T-cell (primary cell): ENCODE measurements around the gene YKT6. TPM values are rescaled to one million over a fixed set of nuclear protein-coding genes. Genes with fewer than 3 reads are reported as not detected.

Experiments
- ATAC-seq, 4 experiments: fragments of 200-7000 bp in 3 of 4; fragments of 150-1000 bp in 1 of 4; cut with Tn5 transposase; replicated peaks in 1 of 4; 1 replicate in 3 of 4; 2 replicates in 1 of 4; pipeline ENCODE4 v1.10.0; 2021; ENCODE audit warnings: moderate library complexity in 3 of 4, mild to moderate bottlenecking in 2 of 4, moderate number of reproducible peaks in 1 of 4
- CTCF ChIA-PET, 2 donors: fragments of 300-600 bp; sonication (Branson Sonifier 250); formaldehyde crosslinking; loops; one replicate each; lab custom pipeline; 2022; ENCODE audit warnings: antibody characterized with exemption in 2 of 2; lab: Charles Lee
- POLR2A ChIA-PET, 2 donors: fragments of 300-600 bp; sonication (Branson Sonifier 250); formaldehyde crosslinking; loops; one replicate each; lab custom pipeline; 2022; ENCODE audit warnings: antibody characterized with exemption in 2 of 2; lab: Charles Lee
- DNase-seq, 35 experiments: peaks; one replicate each; pipeline versions ENCODE4 v3.0.0 to v3.0.0-alpha.2; 2013 to 2023
- H3K27ac ChIP-seq: one replicate; pipeline ENCODE4 v1.5.1; 2013; ENCODE audit warnings: low read length
- H3K27me3 ChIP-seq, 2 experiments: replicated peaks in 1 of 2; 1 replicate in 1 of 2; 2 replicates in 1 of 2; pipeline versions ENCODE4 v1.6.1 to v1.7.0; 2013; ENCODE audit warnings: low read length in 1 of 2, mixed read lengths in 1 of 2; ENCODE audit not compliant: control insufficient read depth in 2 of 2, insufficient read depth in 2 of 2; ENCODE audit errors: extremely low read depth in 1 of 2
- H3K36me3 ChIP-seq, 2 donors: 1 replicate in 1 of 2; 2 replicates in 1 of 2; pipeline versions ENCODE4 v1.6.1 to v1.7.0; 2013; ENCODE audit warnings: low read length in 1 of 2; ENCODE audit not compliant: control insufficient read depth in 2 of 2, insufficient read depth in 1 of 2; ENCODE audit errors: extremely low read depth in 1 of 2
- H3K4me1 ChIP-seq, 2 experiments: 1 replicate in 1 of 2; 2 replicates in 1 of 2; pipeline versions ENCODE4 v1.6.1 to v1.7.0; 2013; ENCODE audit warnings: low read length in 2 of 2, mixed read lengths in 1 of 2; ENCODE audit not compliant: insufficient read depth in 2 of 2, control insufficient read depth in 1 of 2; ENCODE audit errors: extremely low read depth in 1 of 2
- H3K4me3 ChIP-seq, 2 donors: 1 replicate in 1 of 2; 2 replicates in 1 of 2; pipeline versions ENCODE4 v1.5.1 to v1.7.0; 2013; ENCODE audit warnings: mild to moderate bottlenecking in 2 of 2, low read length in 1 of 2, moderate library complexity in 1 of 2; ENCODE audit not compliant: control insufficient read depth in 1 of 2; ENCODE audit errors: extremely low read depth in 1 of 2
- H3K9me3 ChIP-seq: 2 replicates; pipeline ENCODE4 v1.7.0; 2013
- H3K27ac Mint-ChIP-seq, 2 donors: one replicate each; pipeline ENCODE4 v1.8.0; 2020 to 2021; ENCODE audit warnings: mild to moderate bottlenecking in 2 of 2, mixed read lengths in 2 of 2
- H3K27me3 Mint-ChIP-seq, 2 donors: one replicate each; pipeline ENCODE4 v1.8.0; 2021 to 2022; ENCODE audit warnings: mixed read lengths in 2 of 2
- H3K36me3 Mint-ChIP-seq: one replicate; pipeline ENCODE4 v1.8.0; 2021; ENCODE audit warnings: mixed read lengths
- H3K4me1 Mint-ChIP-seq, 3 donors: one replicate each; pipeline ENCODE4 v1.8.0; 2020 to 2022; ENCODE audit warnings: mixed read lengths in 3 of 3, mild to moderate bottlenecking in 1 of 3
- H3K4me3 Mint-ChIP-seq, 3 donors: one replicate each; pipeline ENCODE4 v1.8.0; 2020 to 2022; ENCODE audit warnings: mild to moderate bottlenecking in 3 of 3, mixed read lengths in 3 of 3, moderate library complexity in 3 of 3
- H3K9me3 Mint-ChIP-seq, 3 donors: one replicate each; pipeline ENCODE4 v1.8.0; 2020 to 2022; ENCODE audit warnings: mixed read lengths in 3 of 3
- WGBS: methylation state at CpG from one replicate; pipeline ENCODE4 v1.1.5; 2013; ENCODE audit warnings: missing lambda C conversion rate; ENCODE audit not compliant: insufficient coverage; 5-methylcytosine and 5-hydroxymethylcytosine counted together
- total RNA-seq, 35 experiments: library from RNA in 6 of 35; stranded (reverse) in 6 of 35; fragments of 120-200 nt in 1 of 35; gene quantifications; one replicate each; pipeline versions ENCODE4 v1.2.1 to v1.2.4 and lab custom pipeline; 2013 to 2026

YKT6 gene
- total RNA-seq, 5 donors from 2014 or later (not counting 1 experiment from before 2014, with no cell fraction given) = 55.1 to 74.3 (median 60.2) TPM

- 80% methylated on average over 5 of the region's 7 CpGs for WGBS
- no peak overlapping the region for H3K4me3 Mint-ChIP-seq
- H3K27ac ChIP-seq = no peak overlapping the region
- H3K4me3 ChIP-seq = no peak overlapping the region
- no peaks in the 10 kb centered on the region for H3K4me1 ChIP-seq
- H3K27ac Mint-ChIP-seq = no peak overlapping the region
- peaks cover 0 to 5% (median 0%) of the 10 kb centered on the region in 3 donors for H3K9me3 Mint-ChIP-seq
- H3K36me3 ChIP-seq = no peaks in the 10 kb centered on the region
- no peaks in the 10 kb centered on the region for H3K36me3 Mint-ChIP-seq
- CTCF ChIA-PET = no interaction called here
- ATAC-seq (no peak), DNase-seq (no peak)
- no peaks in the 10 kb centered on the region for H3K9me3 ChIP-seq
- no peaks in the 10 kb centered on the region for H3K4me1 Mint-ChIP-seq
- H3K27me3 ChIP-seq = peaks cover 0 to 36% of the 10 kb centered on the region in 2 experiments
- POLR2A ChIA-PET = no interaction called here
- H3K27me3 Mint-ChIP-seq = peaks cover 20 to 34% of the 10 kb centered on the region in 2 donors
These were observed 24.3 kb upstream of the YKT6 start for GRCh38 chr7:44176486-44176885.

- H3K27ac ChIP-seq = no peak overlapping the region
- DNase-seq = no peak
- no peaks in the 10 kb centered on the region for H3K36me3 ChIP-seq
- no peak overlapping the region for H3K4me3 ChIP-seq
- no peak for ATAC-seq
- H3K9me3 ChIP-seq = no peaks in the 10 kb centered on the region
- POLR2A ChIA-PET = no interaction called here
- Mint-ChIP-seq H3K9me3 (peaks cover 0 to 5% (median 3%) of the 10 kb centered on the region in 3 donors), H3K4me1 (no peaks in the 10 kb centered on the region), H3K27ac (no peak overlapping the region), H3K27me3 (peaks cover 20 to 34% of the 10 kb centered on the region in 2 donors), H3K36me3 (no peaks in the 10 kb centered on the region), H3K4me3 (no peak overlapping the region)
- CTCF ChIA-PET = no interaction called here
- H3K27me3 ChIP-seq = peaks cover 0 to 35% of the 10 kb centered on the region in 2 experiments
- H3K4me1 ChIP-seq = no peaks in the 10 kb centered on the region
- 93% methylated on average over 3 of the region's 4 CpGs for WGBS
These were observed 23.1 kb upstream of the YKT6 start for GRCh38 chr7:44177570-44178131.

- ATAC-seq = no peak
These were observed 20.1 kb upstream of the YKT6 start for GRCh38 chr7:44180631-44181030.

GRCh38 chr7:44182827-44183226, 18.0 kb upstream of the YKT6 start:
- 63% methylated on average over 5 of the region's 5 CpGs for WGBS
- POLR2A ChIA-PET = interaction anchor here in 1 of 2 donors (0.5 kb wide), 1 partner anchor 71 kb away, joined by 11 read pairs; no protein-coding TSS in a partner anchor
- CTCF ChIA-PET = no interaction called here

More at GRCh38 chr7:44180631-44181030, 20.1 kb upstream of the YKT6 start:
- no peak for DNase-seq
- H3K36me3 ChIP-seq = no peaks in the 10 kb centered on the region
- H3K27ac ChIP-seq = no peak overlapping the region
- H3K36me3 Mint-ChIP-seq = no peaks in the 10 kb centered on the region
- CTCF ChIA-PET = no interaction called here
- no peak overlapping the region for H3K27ac Mint-ChIP-seq
- WGBS = 100% methylated on average over 1 of the region's 3 CpGs
- H3K4me3 ChIP-seq = no peak overlapping the region
- H3K4me3 Mint-ChIP-seq = no peak overlapping the region
- H3K27me3 ChIP-seq = peaks cover 0 to 35% of the 10 kb centered on the region in 2 experiments
- no peaks in the 10 kb centered on the region for H3K9me3 ChIP-seq
- H3K4me1 ChIP-seq = no peaks in the 10 kb centered on the region
- peaks cover 0 to 8% (median 0%) of the 10 kb centered on the region in 3 donors for H3K9me3 Mint-ChIP-seq
- H3K4me1 Mint-ChIP-seq = no peaks in the 10 kb centered on the region
- H3K27me3 Mint-ChIP-seq = peaks cover 8 to 27% of the 10 kb centered on the region in 2 donors
- POLR2A ChIA-PET = no interaction called here

GRCh38 chr7:44183386-44183785, 17.4 kb upstream of the YKT6 start:
- Mint-ChIP-seq H3K4me3 (no peak overlapping the region), H3K27me3 (peaks cover 5% of the 10 kb centered on the region in 2 donors), H3K9me3 (peaks cover 0 to 8% (median 0%) of the 10 kb centered on the region in 3 donors), H3K27ac (no peak overlapping the region), H3K4me1 (no peaks in the 10 kb centered on the region), H3K36me3 (no peaks in the 10 kb centered on the region)
- Histone ChIP-seq H3K4me3 (no peak overlapping the region), H3K36me3 (no peaks in the 10 kb centered on the region), H3K27ac (no peak overlapping the region), H3K9me3 (no peaks in the 10 kb centered on the region), H3K4me1 (no peaks in the 10 kb centered on the region), H3K27me3 (peaks cover 0 to 14% of the 10 kb centered on the region in 2 experiments)
- POLR2A ChIA-PET = no interaction called here
- ATAC-seq (peak in 1 of 4 experiments; percentile 46), DNase-seq (no peak)
- 40% methylated on average over 1 of the region's 2 CpGs for WGBS
- CTCF ChIA-PET = no interaction called here

More at GRCh38 chr7:44182827-44183226, 18.0 kb upstream of the YKT6 start:
- DNase-seq (no peak), ATAC-seq (no peak)
- Histone ChIP-seq H3K36me3 (no peaks in the 10 kb centered on the region), H3K4me3 (no peak overlapping the region), H3K9me3 (no peaks in the 10 kb centered on the region), H3K27ac (no peak overlapping the region), H3K4me1 (no peaks in the 10 kb centered on the region), H3K27me3 (peaks cover 0 to 16% of the 10 kb centered on the region in 2 experiments)
- H3K9me3 Mint-ChIP-seq = peaks cover 0 to 8% (median 0%) of the 10 kb centered on the region in 3 donors
- no peaks in the 10 kb centered on the region for H3K4me1 Mint-ChIP-seq
- no peak overlapping the region for H3K4me3 Mint-ChIP-seq
- H3K36me3 Mint-ChIP-seq = no peaks in the 10 kb centered on the region
- H3K27ac Mint-ChIP-seq = no peak overlapping the region
- H3K27me3 Mint-ChIP-seq = peaks cover 5 to 11% of the 10 kb centered on the region in 2 donors

- ATAC-seq (no peak), DNase-seq (no peak)
- Mint-ChIP-seq H3K36me3 (no peaks in the 10 kb centered on the region), H3K9me3 (peaks cover 0 to 8% (median 0%) of the 10 kb centered on the region in 3 donors), H3K4me1 (no peaks in the 10 kb centered on the region), H3K27ac (no peak overlapping the region), H3K4me3 (no peak overlapping the region), H3K27me3 (peaks cover 2% of the 10 kb centered on the region in 2 donors)
- H3K4me3 ChIP-seq = no peak overlapping the region
- ChIA-PET POLR2A (no interaction called here), CTCF (no interaction called here)
- H3K36me3 ChIP-seq = no peaks in the 10 kb centered on the region
- H3K9me3 ChIP-seq = no peaks in the 10 kb centered on the region
- no peak overlapping the region for H3K27ac ChIP-seq
- peaks cover 0 to 23% of the 10 kb centered on the region in 2 experiments for H3K27me3 ChIP-seq
- H3K4me1 ChIP-seq = no peaks in the 10 kb centered on the region
- 78% methylated on average over 6 of the region's 16 CpGs for WGBS
These were observed 16.4 kb upstream of the YKT6 start for GRCh38 chr7:44184206-44184872.
